ENCODE measurements around the gene ISG20. TPM values are rescaled to one million over a fixed set of nuclear protein-coding genes. Genes with fewer than 3 reads are reported as not detected.

The ISG20 gene
- total and polyA plus RNA-seq, 2 of the 8 experiments (the other 6 are each of a cell fraction or from before 2014, with no cell fraction given): 2.9 to 5.2 TPM

DNA sequence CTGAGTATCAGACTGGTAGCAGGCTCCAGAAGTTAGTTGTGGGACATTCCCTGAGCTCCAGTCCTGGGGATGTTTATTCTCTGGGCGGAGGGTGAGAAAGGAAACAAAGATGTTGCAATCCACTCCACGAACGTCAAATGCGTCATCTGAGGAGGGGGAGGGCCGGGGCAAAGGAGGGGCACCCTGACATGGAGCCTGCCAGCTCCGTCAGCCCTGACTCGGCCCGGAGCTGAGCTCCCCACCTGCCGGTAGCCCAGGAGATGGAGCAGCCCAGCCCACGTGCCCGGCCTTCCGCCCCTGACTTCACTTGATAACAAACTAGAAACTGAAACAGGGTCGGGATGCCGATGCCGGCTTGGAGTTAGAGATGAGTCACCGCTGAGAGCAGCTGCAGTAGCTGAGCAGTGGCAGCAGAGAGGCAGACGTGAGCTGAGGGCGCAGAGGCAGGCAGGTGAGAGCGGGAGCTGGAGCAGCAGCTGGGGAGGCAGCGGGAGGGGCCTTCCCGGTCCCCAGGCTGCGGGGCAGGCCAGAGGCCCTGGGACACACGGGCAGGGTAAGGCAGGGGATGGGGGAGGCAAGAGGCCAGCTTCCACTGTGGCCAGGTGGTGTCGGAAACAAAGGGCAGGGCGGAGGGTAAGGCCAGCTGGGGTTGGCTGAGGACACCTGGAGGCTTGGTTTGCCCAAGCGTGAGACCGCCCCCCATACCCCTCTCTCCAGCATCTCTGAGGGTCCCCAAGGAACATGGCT is at the start of gene ISG20 (continued):
- TF ChIP-seq KDM4A (IDR thresholded peaks at IDR 0.05; ENCODE audit: low read depth, low read length, severe bottlenecking): no peak
- TF ChIP-seq GTF2F1 (IDR thresholded peaks at IDR 0.05; ENCODE audit: borderline replicate concordance, low read depth, low read length): no peak
- TF ChIP-seq HDAC6 (IDR thresholded peaks at IDR 0.05; ENCODE audit: low read depth, low read length): no peak
- no peak for TF ChIP-seq SP2 (IDR thresholded peaks at IDR 0.05; ENCODE audit: low read length)
- peak; percentile 97 for TF ChIP-seq CEBPB (IDR thresholded peaks at IDR 0.05; ENCODE audit: low read depth, low read length)
- TF ChIP-seq EP300 (IDR thresholded peaks at IDR 0.05; ENCODE audit: borderline replicate concordance in 1 of 2, low read depth in 2 of 2, low read length in 2 of 2): peak in 1 of 2 experiments; percentile 86; a peak in 1 of 3 replicates
- TF ChIP-seq CBX5 (IDR thresholded peaks at IDR 0.05; ENCODE audit: low read depth, low read length): no peak
- no peak for TF ChIP-seq BRCA1 (IDR thresholded peaks at IDR 0.05; ENCODE audit: low read depth, low read length)
- TF ChIP-seq SP1 (IDR thresholded peaks at IDR 0.05; ENCODE audit: low read depth, low read length): peak; percentile 65; the same call in 1 of the 2 replicates
- TF ChIP-seq NANOG (IDR thresholded peaks at IDR 0.05; ENCODE audit: insufficient read depth, low read depth, low read length, poor library complexity, severe bottlenecking): peak; percentile 41
- peak; percentile 85; the same call in 1 of the 2 replicates for TF ChIP-seq TCF12 (IDR thresholded peaks at IDR 0.05; ENCODE audit: low read depth, low read length)
